ENCODE data around the gene ECI1. TPM values are rescaled to one million over a fixed set of nuclear protein-coding genes. Genes with fewer than 3 reads are reported as not detected.

Gene ECI1
- total RNA-seq, 1 experiment from 2014 or later = 140 TPM

DNA sequence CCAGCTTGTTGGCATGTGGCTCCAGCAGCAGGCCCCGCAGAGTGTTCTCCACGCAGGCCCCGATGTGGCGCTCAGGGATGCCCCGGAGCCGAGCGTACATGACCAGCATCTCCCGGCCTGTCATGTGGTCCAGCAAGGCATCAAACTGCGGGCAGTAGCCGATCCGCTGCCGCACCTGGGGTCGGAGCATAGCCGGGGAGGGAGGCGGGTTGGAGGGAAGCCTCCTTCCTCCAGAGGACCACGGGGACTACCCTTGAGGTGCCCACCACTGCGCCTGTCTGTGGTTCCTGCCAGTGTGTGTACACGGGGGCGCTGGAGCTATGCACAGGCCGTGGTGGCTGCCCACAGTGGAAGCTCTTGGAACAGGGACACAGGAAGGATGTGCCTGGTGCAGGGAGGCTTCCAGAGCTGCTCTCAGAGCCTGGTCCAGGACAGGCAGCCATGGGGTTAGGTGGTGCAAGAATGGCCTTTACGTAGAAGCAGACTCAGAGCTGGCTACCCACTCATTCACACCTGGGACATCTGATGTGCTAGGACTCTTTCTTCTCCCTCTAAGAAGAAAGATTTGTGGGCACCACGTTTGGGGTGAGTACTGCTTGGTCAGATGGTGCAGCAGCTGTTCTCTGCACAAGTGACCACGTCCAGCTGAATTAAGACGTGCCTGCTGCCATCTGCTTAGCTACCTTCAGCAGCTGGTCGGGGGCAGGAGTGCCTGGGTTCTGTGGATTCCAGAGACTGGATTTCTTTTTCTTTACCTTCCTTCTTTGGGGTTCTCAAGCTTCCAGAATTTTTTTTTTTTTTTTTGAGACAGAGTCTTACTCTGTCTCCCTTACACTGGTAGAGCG lies 27.8 kb upstream of the ECI1 start:
- Histone ChIP-seq H3K27me3 (ENCODE audit: insufficient read depth, low read length) (no peaks in the 10 kb centered on the region), H3K4me2 (ENCODE audit: low read length) (no peak overlapping the region), H2AFZ (ENCODE audit: low read depth, low read length, poor library complexity, severe bottlenecking) (no peak overlapping the region), H3K4me3 (replicated peaks in 1 of 2; ENCODE audit: low read depth in 1 of 2, low read length in 2 of 2) (no peak overlapping the region), H3K36me3 (ENCODE audit: control insufficient read depth in 1 of 2, insufficient read depth in 2 of 2, low read length in 2 of 2) (no peaks in the 10 kb centered on the region), H3K9ac (ENCODE audit: low read length) (no peak overlapping the region), H3K9me2 (ENCODE audit: insufficient read depth) (no peaks in the 10 kb centered on the region), H4K20me1 (ENCODE audit: insufficient read depth) (no peaks in the 10 kb centered on the region), H3K27ac (ENCODE audit: low read depth, low read length) (no peak overlapping the region), H3K79me2 (ENCODE audit: insufficient read depth, low read length) (no peaks in the 10 kb centered on the region), H3K4me1 (ENCODE audit: control insufficient read depth in 1 of 2, insufficient read depth in 2 of 2, low read length in 2 of 2) (no peaks in the 10 kb centered on the region), H3K9me3 (ENCODE audit: control insufficient read depth in 1 of 2, insufficient read depth in 1 of 2, low read depth in 1 of 2, low read length in 2 of 2) (no peaks in the 10 kb centered on the region)
- ATAC-seq (no peak), DNase-seq (ENCODE audit: low read depth, low spot score) (no peak)
- no TSS peak for BruUV-seq (replicated peaks)
- CTCF ChIA-PET = no interaction called here
- RAD21 ChIA-PET (ENCODE audit: low non-redundant PET in 1 of 2, low total read pairs in 2 of 2, uncharacterized antibody in 2 of 2, unreplicated experiment in 2 of 2) = no interaction called here
- intact Hi-C loops (cut with micrococcal nuclease) = no loop called here
- TF ChIP-seq TCF7L2 (IDR thresholded peaks at IDR 0.05; ENCODE audit: borderline replicate concordance, extremely low read depth, insufficient read depth, insufficient read length) (no peak), ZFX (IDR thresholded peaks at IDR 0.05) (no peak), ZNF274 (IDR thresholded peaks at IDR 0.05; ENCODE audit: low read depth, low read length) (no peak), MAX (IDR thresholded peaks at IDR 0.05) (no peak), SIN3A (IDR thresholded peaks at IDR 0.05; ENCODE audit: low read depth) (no peak), CEBPB (IDR thresholded peaks at IDR 0.05; ENCODE audit: low read depth) (no peak), EGR1 (IDR thresholded peaks at IDR 0.05; ENCODE audit: low read depth) (no peak), SRF (IDR thresholded peaks at IDR 0.05; ENCODE audit: low read depth) (no peak), POLR2A (IDR thresholded peaks at IDR 0.05; ENCODE audit: borderline replicate concordance, extremely low read depth, insufficient read depth, insufficient read length) (no peak), REST (IDR thresholded peaks at IDR 0.05; ENCODE audit: low read depth) (no peak), POLR2AphosphoS5 (IDR thresholded peaks at IDR 0.05; ENCODE audit: low read depth, low read length) (no peak), SP1 (IDR thresholded peaks at IDR 0.05; ENCODE audit: low read depth) (no peak), CTCF (IDR thresholded peaks at IDR 0.05 in 2 of 3, conservative IDR thresholded peaks at IDR 0.05 in 1 of 3; ENCODE audit: borderline replicate concordance in 1 of 3, insufficient read depth in 1 of 3, low read depth in 2 of 3, low read length in 2 of 3) (no peak), FOSL1 (IDR thresholded peaks at IDR 0.05; ENCODE audit: low read depth) (no peak), RAD21 (IDR thresholded peaks at IDR 0.05; ENCODE audit: low read depth) (no peak), CBX3 (IDR thresholded peaks at IDR 0.05; ENCODE audit: low read depth) (no peak), YY1 (IDR thresholded peaks at IDR 0.05; ENCODE audit: extremely low read depth, insufficient replicate concordance, low read depth, low read length) (no peak), ELF1 (IDR thresholded peaks at IDR 0.05; ENCODE audit: borderline replicate concordance, low read depth) (no peak)
- TF ChIP-seq, protein P1, sequence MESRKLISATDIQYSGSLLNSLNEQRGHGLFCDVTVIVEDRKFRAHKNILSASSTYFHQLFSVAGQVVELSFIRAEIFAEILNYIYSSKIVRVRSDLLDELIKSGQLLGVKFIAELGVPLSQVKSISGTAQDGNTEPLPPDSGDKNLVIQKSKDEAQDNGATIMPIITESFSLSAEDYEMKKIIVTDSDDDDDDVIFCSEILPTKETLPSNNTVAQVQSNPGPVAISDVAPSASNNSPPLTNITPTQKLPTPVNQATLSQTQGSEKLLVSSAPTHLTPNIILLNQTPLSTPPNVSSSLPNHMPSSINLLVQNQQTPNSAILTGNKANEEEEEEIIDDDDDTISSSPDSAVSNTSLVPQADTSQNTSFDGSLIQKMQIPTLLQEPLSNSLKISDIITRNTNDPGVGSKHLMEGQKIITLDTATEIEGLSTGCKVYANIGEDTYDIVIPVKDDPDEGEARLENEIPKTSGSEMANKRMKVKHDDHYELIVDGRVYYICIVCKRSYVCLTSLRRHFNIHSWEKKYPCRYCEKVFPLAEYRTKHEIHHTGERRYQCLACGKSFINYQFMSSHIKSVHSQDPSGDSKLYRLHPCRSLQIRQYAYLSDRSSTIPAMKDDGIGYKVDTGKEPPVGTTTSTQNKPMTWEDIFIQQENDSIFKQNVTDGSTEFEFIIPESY (IDR thresholded peaks at IDR 0.05; ENCODE audit: extremely low read depth, insufficient replicate concordance, low read length) = no peak
- TF ChIP-seq, protein P2, sequence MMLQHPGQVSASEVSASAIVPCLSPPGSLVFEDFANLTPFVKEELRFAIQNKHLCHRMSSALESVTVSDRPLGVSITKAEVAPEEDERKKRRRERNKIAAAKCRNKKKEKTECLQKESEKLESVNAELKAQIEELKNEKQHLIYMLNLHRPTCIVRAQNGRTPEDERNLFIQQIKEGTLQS (IDR thresholded peaks at IDR 0.05) = no peak
- POLR2A ChIA-PET = interaction anchor here (0.7 to 1.4 kb wide), 2 partner anchors 28 to 66 kb away, joined by 3 read pairs; partner anchors contain the start of gene ECI1

All from HCT116 (cell line).